HUES6 (cell line): ENCODE measurements around the gene STK11.
A peak's percentile ranks its signal among the peaks of the same experiment; 100 is the strongest.

ENCODE experiments used
- H3K27ac ChIP-seq: 2 replicates; pipeline ENCODE4 v1.7.0; 2013; ENCODE audit warnings: low read depth, mild to moderate bottlenecking, low read length, inconsistent platforms
- H3K27me3 ChIP-seq: 2 replicates; pipeline ENCODE4 v1.6.1; 2013; ENCODE audit warnings: low read length; ENCODE audit not compliant: control insufficient read depth, insufficient read depth
- H3K36me3 ChIP-seq: 2 replicates; pipeline ENCODE4 v1.6.1; 2013; ENCODE audit warnings: low read length; ENCODE audit not compliant: control insufficient read depth, insufficient read depth
- H3K4me1 ChIP-seq: 2 replicates; pipeline ENCODE4 v1.6.1; 2013; ENCODE audit warnings: low read length; ENCODE audit not compliant: control insufficient read depth, insufficient read depth
- H3K4me3 ChIP-seq: 2 replicates; pipeline ENCODE4 v1.5.1; 2013; ENCODE audit warnings: low read depth, low read length
- H3K9ac ChIP-seq: one replicate; pipeline ENCODE4 v1.6.1; 2013; ENCODE audit warnings: mild to moderate bottlenecking, low read length
- H3K9me3 ChIP-seq: 2 replicates; pipeline ENCODE4 v1.6.1; 2013; ENCODE audit warnings: low read depth, low read length; ENCODE audit not compliant: control insufficient read depth, insufficient read depth

The STK11 gene

DNA sequence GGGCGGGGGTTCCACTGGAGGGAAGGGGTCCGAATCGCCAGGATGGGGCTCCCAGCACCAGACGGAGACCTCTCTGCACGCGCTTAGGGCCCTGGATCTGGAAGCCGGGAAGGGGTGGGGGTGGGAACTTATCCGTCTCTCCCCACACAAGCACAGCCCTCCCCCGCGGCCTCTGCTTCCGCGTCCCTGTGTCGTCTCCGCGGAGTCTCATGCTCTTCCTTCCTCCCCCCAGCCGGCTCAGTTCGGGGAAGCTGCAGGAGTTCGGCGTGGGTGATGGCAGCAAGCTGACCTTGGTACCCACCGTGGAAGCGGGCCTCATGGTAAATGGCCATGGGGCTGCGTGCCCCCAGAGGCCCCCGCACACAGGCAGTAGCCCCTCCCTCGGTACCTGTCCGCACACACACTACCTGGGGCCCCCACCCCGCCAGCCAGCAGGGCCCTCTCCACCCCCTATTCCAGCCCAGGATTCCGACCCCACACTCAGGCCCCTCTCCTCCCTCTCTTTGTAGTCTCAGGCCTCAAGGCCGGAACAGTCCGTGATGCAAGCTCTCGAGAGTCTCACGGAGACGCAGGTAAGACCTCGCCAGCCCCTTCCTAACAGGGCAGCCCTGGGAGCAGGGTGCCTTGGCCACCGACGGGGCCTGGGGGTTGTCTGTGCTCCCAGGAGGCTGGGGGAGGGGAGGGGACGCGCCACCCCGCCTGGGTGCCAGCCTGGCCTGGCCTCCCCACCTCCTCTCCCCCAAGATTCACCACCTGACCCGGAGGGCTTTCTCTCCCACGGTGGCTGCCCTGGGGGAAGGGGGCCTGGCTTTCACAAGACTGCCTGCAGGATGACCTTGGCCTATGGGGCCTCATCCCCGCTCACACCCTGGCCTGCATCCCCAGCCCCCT is 46.0 kb downstream of the STK11 start:
- H3K27me3 ChIP-seq: no peaks in the 10 kb centered on the region
- H3K27ac ChIP-seq: peak overlapping the region; percentile 93
- H3K9me3 ChIP-seq: no peaks in the 10 kb centered on the region
- peaks cover 18% of the 10 kb centered on the region for H3K4me1 ChIP-seq
- H3K36me3 ChIP-seq: peaks cover 50% of the 10 kb centered on the region
- peak overlapping the region; percentile 71 for H3K4me3 ChIP-seq
- peak overlapping the region; percentile 96 for H3K9ac ChIP-seq

DNA sequence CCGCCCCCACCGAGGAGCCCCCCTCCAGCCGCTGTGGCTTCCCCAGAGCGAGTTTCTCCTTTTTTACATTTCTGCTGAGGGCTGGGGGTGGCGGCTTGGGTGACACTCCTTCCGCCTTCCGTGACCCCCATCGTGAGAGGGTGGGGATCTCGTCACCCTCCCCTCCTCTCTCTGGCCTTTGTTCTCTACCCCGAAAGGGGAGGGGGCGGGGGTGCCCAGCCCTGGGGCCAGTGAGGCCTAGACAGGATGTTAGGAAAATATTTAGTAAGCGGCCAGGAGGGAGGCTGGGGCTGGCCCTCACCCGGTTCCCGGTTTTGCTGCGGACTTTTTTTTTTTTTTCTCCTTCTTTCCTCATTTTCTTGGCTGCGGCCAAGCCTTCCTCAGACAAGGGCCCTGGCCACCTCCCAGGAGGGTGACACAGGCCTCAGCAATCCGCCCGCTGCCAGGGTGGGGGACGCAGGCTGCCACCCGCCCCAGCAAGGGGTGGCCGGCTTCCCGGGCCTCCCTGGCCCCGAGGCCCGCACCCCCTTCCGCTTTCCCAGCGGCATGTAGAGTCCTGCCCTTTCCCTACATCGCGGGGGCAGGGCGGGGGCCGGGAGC is 46.7 kb downstream of the STK11 start:
- peak overlapping the region; percentile 93 for H3K27ac ChIP-seq
- H3K36me3 ChIP-seq: peaks cover 57% of the 10 kb centered on the region
- peaks cover 24% of the 10 kb centered on the region for H3K4me1 ChIP-seq
- no peaks in the 10 kb centered on the region for H3K27me3 ChIP-seq
- H3K4me3 ChIP-seq: peak overlapping the region; percentile 71
- no peaks in the 10 kb centered on the region for H3K9me3 ChIP-seq
- peak overlapping the region; percentile 75 for H3K9ac ChIP-seq

DNA sequence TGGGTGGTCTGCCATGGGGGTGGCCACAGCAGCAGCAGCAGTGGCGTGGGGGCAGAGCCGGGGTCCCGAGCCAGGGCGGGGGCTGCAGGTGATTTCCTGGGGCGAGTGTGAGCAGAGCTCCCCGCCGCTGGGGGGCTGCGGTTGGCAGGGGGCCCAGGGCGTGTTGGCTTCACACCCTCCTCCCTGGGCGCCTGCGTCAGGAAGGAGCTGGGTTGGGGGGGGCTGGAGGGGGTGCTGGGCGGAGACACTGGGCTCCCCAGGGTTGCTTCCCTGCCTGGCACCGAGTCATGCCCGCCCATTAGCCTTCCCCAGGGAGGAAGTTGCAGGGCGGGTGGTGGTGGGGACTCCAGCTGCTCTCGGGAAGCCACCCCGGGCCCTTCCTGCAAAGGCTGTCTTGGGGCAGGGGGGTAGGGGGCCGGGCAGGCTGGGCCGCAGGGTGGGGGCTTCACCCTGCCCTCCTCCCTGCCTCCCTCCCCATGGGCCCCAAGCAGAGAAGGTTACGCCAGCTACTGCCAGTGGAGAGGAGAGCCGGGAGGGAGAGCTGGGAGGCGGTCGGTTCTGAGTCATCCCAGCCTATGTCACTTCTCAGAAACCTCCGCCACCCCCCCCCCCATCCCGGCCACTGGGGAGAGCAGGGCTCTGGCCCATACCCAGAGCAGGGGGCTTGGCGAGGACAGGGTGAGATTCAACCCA is 47.4 kb downstream of the STK11 start:
- peaks cover 63% of the 10 kb centered on the region for H3K36me3 ChIP-seq
- H3K27me3 ChIP-seq: no peaks in the 10 kb centered on the region
- H3K4me3 ChIP-seq: peak overlapping the region; percentile 71; the same call in 1 of the 2 replicates
- H3K4me1 ChIP-seq: peaks cover 27% of the 10 kb centered on the region
- H3K9me3 ChIP-seq: no peaks in the 10 kb centered on the region
- peak overlapping the region; percentile 93 for H3K27ac ChIP-seq
- peak overlapping the region; percentile 75 for H3K9ac ChIP-seq

DNA sequence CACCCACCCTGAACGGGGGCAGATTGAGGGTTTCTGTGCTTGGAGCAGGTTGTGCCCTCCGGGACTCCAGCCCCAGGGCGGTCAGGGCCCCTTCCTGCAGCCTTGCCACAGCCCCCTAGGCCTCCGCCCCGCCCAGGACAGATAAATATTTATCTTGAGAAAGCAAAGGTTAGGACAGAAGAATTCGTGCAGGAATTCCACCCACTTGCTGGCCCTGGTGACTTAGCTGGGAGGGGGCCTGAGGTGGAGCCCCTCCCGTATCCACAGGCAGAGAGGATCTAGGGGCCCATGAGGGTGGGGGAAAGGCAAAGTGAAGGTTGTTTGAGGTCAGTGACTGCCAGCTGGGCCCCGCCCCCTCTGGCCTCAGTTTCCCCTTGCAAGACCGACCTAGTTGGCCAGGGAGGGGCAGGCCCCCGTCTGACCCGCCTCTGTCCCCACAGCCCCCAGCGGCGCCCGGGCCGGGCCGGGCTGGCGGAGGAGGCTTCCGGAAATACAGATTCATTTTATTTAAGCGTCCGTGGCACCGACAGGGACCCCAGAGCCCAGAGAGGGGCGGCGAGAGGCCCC is 48.0 kb downstream of the STK11 start:
- peak overlapping the region; percentile 93; the same call in 1 of the 2 replicates for H3K27ac ChIP-seq
- no peak overlapping the region; the same call in 1 of the 2 replicates for H3K4me3 ChIP-seq

DNA sequence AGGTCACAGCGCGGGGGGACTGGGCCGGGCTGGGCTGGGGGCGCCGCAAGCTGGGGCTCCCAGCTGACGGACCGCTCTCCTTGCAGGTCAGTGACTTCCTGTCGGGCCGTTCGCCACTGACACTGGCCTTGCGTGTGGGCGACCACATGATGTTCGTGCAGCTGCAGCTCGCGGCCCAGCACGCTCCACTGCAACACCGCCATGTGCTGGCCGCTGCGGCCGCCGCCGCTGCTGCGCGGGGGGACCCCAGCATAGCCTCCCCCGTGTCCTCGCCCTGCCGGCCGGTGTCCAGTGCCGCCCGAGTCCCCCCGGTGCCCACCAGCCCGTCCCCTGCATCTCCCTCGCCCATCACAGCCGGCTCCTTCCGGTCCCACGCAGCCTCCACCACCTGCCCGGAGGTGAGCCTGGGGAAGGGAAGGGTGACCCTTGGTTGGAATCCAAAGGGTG is 48.5 kb downstream of the STK11 start:
- H3K27ac ChIP-seq: peak overlapping the region; percentile 23; the same call in 1 of the 2 replicates
- no peak overlapping the region for H3K4me3 ChIP-seq
- no peaks in the 10 kb centered on the region for H3K27me3 ChIP-seq
- H3K9ac ChIP-seq: no peak overlapping the region
- no peaks in the 10 kb centered on the region for H3K9me3 ChIP-seq
- peaks cover 69% of the 10 kb centered on the region for H3K36me3 ChIP-seq
- peaks cover 35% of the 10 kb centered on the region for H3K4me1 ChIP-seq

More for the DNA sequence above, 48.0 kb downstream of the STK11 start:
- H3K9me3 ChIP-seq: no peaks in the 10 kb centered on the region
- peak overlapping the region; percentile 41 for H3K9ac ChIP-seq
- peaks cover 31% of the 10 kb centered on the region for H3K4me1 ChIP-seq
- H3K27me3 ChIP-seq: no peaks in the 10 kb centered on the region
- peaks cover 69% of the 10 kb centered on the region for H3K36me3 ChIP-seq

DNA sequence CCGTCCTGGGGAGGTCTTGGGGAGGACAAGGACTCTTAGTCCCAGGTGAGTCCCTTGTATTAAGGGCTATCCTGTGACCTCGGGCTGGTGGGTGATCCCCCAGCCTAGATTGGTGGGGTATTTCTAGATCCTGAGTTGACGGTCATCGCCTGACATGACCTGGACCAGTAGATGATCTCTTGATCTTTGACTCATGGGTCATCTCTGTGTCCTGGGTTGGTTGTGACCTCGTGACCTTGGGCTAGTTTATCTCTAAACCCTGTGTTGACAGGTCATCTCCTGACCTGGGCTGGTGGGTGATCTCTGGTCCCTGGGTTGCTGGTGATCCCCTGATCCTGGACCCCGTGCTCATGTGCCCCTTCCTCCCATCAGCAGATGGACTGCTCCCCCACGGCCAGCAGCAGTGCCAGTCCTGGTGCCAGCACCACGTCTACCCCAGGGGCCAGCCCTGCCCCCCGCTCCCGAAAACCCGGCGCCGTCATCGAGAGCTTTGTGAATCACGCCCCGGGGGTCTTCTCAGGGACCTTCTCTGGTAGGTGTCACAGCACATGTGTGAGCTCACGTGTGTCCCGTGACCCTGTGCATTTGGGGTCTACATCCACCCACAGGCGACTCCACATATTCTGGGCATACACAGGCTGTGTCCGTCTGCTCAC is 49.1 kb downstream of the STK11 start:
- Histone ChIP-seq H3K9me3 (no peaks in the 10 kb centered on the region), H3K4me3 (no peak overlapping the region), H3K4me1 (peaks cover 41% of the 10 kb centered on the region), H3K27ac (0 out of 2 replicates have a peak overlapping the region, but pooled peaks have one; percentile 23), H3K9ac (no peak overlapping the region), H3K36me3 (peaks cover 69% of the 10 kb centered on the region), H3K27me3 (no peaks in the 10 kb centered on the region)

DNA sequence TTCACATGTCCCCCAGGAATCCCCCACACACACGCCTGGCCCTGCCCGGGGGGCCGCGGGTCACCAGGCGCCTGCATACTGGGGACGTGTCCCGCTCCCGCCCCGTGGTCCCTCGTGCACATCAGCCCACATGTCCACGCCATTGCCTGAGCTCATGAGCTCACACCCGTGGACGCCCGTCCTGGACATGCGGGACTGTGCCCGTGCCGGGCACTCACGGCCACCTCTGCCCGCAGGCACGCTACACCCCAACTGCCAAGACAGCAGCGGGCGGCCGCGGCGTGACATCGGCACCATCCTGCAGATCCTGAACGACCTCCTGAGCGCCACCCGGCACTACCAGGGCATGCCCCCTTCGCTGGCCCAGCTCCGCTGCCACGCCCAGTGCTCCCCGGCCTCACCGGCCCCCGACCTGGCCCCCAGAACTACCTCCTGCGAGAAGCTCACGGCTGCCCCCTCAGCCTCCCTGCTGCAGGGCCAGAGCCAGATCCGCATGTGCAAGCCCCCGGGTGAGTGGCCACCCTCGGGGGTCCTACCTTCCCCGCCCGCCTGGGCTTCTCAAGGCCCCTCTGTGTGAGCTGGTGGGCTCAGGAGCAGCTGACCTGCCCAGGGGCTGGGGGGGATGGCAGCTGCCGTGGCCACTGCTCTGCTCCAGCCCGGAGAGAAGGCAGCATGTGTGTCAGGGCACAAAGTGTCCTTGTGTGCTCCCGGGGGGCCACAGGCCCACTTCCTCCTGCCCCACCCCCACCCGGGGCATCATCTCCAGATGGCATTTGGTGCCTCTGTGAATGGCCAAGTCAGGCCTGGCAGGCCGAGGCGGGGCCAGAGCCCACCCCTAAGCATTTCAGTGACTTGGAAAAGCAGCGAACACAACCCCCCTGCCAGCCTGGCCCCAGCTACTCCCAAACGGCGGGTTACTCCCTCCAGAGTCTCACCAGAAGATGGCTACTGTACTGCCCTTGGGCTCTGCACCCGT is 49.9 kb downstream of the STK11 start:
- H3K36me3 ChIP-seq: peaks cover 67% of the 10 kb centered on the region
- H3K4me3 ChIP-seq: no peak overlapping the region
- H3K4me1 ChIP-seq: peaks cover 49% of the 10 kb centered on the region
- no peaks in the 10 kb centered on the region for H3K9me3 ChIP-seq
- H3K27ac ChIP-seq: no peak overlapping the region
- no peak overlapping the region for H3K9ac ChIP-seq
- no peaks in the 10 kb centered on the region for H3K27me3 ChIP-seq

DNA sequence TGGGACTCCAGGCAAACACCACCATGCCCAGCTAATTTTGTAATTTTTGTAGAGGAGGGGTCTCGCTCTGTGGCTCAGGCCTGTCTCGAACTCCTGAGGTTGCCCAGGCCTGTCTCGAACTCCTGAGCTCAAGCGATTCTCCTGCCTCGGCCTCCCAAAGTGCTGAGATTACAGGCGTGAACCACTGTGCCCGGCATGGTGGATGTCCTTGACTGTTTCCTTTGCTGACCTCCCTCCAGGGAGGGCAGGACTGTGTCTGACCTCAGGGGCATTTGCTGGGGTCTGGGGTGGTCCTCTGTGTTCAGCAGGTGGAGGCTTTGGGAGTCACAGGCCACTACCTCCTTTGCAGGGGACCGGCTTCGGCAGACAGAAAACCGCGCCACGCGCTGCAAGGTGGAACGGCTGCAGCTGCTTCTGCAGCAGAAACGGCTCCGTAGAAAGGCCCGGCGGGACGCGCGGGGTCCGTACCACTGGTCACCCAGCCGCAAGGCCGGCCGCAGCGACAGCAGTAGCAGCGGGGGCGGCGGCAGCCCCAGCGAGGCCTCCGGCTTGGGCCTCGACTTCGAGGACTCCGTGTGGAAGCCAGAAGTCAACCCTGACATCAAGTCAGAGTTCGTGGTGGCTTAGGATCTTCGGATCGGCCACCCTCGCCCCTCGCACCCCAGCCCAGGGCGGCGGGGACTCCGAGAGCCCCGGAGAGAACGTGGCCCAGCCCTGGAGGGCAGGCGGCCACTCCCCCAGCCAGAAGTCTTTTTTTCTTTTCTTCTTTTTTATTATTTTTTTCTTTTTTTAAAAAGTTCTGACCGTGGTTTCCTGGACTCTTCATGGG is 51.3 kb downstream of the STK11 start:
- Histone ChIP-seq H3K36me3 (peaks cover 58% of the 10 kb centered on the region), H3K4me3 (no peak overlapping the region), H3K9ac (no peak overlapping the region), H3K9me3 (no peaks in the 10 kb centered on the region), H3K27me3 (no peaks in the 10 kb centered on the region), H3K4me1 (peaks cover 53% of the 10 kb centered on the region), H3K27ac (no peak overlapping the region)

DNA sequence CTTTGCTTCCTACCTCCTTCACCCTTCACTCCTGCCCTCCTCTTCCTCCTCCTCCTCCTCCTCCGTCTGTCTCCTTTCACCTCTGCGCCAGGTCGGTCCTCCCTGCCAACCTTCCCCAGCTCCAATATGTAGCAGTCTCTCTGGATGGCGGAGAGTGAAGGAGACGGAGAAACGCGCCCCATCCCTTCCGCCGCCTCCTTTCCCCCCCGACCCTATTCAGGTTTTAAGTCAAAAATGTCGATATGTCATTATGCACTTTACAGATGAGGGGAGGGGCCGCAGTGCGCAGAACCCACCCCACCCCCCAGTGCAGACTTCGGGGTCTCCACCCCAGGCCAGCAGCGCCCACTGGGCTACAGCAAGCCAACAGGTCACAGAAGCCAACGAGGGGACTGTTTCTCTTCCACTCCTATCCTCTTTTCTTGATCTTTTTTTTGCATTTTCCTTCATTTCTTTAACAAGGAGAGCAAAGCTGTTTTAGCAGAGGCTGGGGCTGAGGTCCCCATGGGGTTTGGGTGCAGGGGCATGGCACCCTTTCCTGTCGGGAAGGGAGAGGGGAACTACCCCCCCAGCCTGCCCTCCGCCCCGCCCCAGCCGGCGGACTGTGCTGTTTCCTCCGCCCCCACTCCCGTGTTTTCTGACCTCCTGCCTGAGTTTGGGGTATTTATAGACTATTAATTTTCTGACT is 52.0 kb downstream of the STK11 start:
- Histone ChIP-seq H3K4me3 (no peak overlapping the region), H3K4me1 (peaks cover 61% of the 10 kb centered on the region), H3K27ac (peak overlapping the region; percentile 58; the same call in 1 of the 2 replicates), H3K36me3 (peaks cover 51% of the 10 kb centered on the region), H3K27me3 (no peaks in the 10 kb centered on the region), H3K9me3 (no peaks in the 10 kb centered on the region), H3K9ac (no peak overlapping the region)
